Femur (tissue), 1 donor: ENCODE results near the gene BLTP3B.
A peak's percentile ranks its signal among the peaks of the same experiment; 100 is the strongest.
"Not testable (repeated sequence)": the region's sequence is repeated elsewhere in the genome, so short reads cannot be mapped to it uniquely, and the experiment has no call there.

Experiments
- DNase-seq: peaks from one replicate; pipeline ENCODE4 v3.0.0-alpha.2; 2017

Gene BLTP3B, protein sequence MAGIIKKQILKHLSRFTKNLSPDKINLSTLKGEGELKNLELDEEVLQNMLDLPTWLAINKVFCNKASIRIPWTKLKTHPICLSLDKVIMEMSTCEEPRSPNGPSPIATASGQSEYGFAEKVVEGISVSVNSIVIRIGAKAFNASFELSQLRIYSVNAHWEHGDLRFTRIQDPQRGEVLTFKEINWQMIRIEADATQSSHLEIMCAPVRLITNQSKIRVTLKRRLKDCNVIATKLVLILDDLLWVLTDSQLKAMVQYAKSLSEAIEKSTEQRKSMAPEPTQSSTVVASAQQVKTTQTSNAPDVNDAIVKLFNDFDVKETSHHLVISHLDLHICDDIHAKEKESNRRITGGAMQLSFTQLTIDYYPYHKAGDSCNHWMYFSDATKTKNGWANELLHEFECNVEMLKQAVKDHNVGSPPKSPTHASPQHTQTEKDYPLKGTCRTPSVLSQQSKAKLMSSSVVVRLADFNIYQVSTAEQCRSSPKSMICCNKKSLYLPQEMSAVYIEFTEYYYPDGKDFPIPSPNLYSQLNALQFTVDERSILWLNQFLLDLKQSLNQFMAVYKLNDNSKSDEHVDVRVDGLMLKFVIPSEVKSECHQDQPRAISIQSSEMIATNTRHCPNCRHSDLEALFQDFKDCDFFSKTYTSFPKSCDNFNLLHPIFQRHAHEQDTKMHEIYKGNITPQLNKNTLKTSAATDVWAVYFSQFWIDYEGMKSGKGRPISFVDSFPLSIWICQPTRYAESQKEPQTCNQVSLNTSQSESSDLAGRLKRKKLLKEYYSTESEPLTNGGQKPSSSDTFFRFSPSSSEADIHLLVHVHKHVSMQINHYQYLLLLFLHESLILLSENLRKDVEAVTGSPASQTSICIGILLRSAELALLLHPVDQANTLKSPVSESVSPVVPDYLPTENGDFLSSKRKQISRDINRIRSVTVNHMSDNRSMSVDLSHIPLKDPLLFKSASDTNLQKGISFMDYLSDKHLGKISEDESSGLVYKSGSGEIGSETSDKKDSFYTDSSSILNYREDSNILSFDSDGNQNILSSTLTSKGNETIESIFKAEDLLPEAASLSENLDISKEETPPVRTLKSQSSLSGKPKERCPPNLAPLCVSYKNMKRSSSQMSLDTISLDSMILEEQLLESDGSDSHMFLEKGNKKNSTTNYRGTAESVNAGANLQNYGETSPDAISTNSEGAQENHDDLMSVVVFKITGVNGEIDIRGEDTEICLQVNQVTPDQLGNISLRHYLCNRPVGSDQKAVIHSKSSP (N-terminal part only)

DNA sequence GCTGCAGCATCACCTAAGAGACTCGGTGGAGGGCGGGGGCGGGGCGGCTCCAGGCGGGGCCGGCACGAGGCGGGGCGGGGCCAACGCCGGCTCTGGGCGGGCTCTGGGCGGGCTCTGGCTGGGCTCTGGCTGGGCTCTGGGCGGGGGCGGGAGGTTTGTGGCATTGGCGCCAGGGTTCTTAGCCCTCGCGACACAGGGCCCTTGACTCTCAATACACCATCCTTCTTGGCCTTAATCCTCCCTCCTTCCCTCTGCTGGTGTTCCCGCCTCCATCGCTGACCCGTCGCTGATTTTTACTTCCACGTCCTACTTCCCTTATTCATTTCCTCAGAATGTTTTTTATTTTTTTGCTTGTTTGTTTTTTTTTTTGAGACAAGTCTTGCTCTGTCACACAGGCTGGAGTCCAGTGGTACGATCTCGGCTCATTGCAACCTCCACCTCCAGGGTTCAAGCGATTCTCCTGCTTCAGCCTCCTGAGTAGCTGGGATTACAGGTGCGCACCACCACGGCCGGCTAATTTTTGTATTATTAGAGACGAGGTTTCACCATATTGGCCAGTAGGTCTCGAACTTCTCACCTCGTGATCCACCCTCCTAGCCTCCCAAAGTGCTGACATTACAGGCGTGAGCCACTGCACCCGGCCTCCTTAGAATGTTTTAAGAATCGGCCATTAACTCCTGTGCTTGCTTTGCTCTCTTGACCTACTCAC lies at the start of gene BLTP3B:
BLTP3B (minus strand) TSS at position 24 of the 709 bp plus-strand sequence. CDS start 239 bp downstream, outside the sequence.
- peak; percentile 96 for DNase-seq

DNA sequence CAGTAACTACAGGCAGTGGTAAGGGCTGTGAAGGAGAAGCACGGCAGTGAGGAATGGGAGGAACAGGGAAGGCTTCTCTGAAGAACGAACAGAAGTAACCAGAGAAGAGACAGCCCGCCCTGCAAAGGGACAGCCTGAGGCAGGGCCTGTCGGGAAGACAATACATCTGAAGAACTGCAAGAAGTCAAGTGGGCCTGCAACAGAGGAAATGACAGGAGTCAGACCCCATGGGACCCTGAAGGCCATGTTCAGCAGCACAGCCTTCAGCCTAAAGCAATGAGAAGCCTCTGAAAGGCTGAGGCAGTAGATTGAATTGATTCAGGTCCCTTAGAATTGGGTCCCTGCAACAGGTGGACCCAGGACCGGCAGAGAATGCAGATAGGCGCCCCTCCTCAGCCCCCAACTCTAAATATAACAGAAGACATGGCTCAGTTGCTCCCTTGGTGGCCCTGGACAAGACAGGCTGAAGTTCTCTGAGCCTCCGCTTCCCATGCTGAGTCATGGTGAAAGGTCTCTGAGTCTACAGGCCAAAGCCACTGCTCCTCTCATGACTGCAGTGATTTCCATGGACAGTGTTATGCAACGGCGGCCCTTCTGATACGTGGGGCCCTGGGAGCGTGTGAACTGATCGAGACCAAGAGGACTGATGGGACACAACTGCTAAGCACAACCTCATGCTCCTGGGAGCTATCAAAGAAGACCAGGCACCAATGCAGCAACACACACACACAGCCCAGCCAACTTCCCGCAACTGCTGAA lies 47.1 kb upstream of the BLTP3B start:
- no peak for DNase-seq

DNA sequence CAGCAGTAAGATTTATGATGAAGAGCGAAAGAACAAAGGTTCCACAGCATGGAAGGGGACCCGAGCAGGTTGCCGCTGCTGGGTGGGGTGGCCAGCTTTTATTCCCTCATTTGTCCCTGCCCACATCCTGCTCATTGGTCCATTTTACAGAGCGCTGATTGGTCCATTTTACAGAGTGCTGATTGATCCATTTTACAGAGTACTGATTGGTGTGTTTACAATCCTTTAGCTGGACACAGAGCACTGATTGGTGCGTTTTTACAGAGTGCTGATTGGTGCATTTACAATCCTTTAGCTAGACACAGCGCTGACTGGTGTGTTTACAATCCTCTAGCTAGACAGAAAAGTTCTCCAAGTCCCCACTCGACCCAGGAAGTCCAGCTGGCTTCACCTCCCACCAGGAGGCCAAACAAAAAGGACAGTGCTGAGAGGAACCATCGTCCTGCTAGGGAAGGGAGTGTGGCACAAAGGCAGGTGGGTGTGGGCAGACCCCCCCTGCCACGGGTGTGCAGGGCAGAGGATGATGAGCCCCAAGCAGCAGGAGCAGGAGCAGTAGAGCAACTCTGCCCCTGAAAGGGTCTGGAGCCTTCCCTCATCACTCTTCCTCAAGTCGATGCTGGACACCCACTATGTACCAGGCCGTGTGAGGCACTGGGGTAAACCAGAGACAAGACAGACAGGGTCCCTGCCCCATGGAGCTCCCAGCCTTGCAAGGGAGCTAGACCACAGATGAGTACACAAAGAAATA lies 46.4 kb upstream of the BLTP3B start:
- not testable (repeated sequence) for DNase-seq

- no peak for DNase-seq
Measured at GRCh38 chr12:100187857-100188519, 45.3 kb upstream of the BLTP3B start.

GRCh38 chr12:100187068-100187467 lies 44.4 kb upstream of the BLTP3B start:
- no peak for DNase-seq

DNA sequence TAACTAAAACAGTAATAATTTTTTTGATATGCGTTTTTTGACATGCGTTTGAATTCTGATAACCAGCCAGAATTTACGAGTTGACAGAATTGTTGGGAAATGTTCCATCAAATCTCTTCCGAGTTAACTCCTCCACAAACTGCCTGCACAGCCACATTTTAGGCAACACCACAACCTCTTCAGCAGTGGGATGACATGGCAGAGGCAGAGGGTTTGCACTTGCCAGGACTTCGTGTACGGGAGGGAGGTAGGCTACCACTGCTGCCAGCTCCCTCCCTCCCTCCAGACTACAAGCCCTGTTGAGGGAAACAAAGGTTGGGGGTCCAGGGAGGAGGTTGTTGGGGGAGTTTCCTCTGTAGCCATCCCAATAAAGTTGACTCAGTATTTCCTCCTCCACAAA lies 43.4 kb upstream of the BLTP3B start:
- no peak for DNase-seq

DNA sequence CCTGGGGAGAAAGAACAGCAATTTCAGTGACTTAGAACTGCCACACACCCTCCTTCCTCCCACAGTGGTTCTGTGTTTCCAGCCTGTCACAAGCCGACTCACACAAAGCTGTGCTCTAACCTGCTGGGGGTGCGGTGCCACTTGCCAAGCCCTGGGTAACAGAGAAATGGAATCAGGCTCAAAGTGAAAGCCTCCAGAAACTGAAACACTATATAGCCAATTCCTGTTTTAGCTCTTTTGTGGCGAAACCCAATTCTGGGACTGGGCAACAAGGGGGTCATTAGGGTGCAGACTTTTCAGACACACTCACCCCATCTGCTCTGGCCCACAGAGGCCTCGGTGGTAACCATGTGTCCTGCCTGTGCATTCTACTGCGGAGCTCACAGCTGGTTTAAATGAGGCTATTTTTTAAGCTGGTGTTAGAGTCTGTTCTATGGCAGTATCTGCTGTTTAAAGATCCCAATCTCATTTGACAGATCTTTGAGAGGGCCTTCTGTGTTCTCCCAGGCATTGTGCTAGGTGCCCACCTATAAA lies 42.8 kb upstream of the BLTP3B start:
- no peak for DNase-seq

DNA sequence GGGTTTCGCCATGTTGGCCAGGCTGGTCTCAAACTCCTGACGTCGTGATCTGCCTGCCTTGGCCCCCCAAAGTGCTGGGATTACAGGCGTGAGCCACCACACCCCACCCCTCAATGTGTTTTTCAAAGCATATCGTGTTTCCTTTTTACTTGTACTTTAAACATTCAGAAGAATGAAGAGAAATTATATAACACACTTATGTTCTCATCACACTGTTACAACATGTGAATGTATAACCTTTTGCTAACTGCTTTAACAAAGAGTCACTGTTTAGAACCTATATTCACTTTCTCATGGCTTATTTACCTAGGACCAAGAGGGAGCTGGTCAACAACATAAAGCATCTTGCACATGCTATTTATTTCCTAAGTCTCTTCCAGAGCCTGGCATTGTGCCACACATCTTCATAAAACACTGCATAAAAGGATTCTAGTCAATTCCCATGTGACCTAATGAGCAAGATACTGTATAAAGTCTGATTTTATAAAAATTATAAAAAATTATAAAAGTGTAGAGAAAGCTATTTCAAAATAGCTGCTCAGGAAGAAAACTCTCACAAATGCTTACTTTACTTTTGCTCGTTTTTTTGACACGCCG lies 42.0 kb upstream of the BLTP3B start:
- DNase-seq = no peak

- no peak for DNase-seq
Measured at GRCh38 chr12:100179252-100179651, 36.6 kb upstream of the BLTP3B start.

GRCh38 chr12:100176493-100176892 lies 33.8 kb upstream of the BLTP3B start:
- DNase-seq = not testable (repeated sequence)

DNA sequence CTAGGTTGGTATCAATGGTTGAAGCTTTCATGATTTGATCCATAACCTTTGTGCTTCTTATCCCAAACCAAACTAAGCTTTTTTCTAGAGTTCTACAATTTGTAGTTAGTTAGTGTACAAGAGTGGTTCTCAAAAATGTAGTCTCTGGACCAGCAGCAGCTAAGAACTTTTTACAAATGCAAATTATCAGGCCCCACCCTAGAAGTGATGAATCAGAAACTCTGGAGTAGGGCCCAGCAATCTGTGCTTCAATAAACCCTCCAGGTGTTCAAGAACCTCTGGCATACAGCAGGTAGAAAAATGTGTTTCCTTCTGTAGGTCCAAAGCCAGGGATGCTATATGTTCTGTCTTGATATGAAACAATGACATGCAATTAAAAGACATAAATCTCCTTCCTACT lies 31.8 kb upstream of the BLTP3B start:
- DNase-seq = no peak

DNA sequence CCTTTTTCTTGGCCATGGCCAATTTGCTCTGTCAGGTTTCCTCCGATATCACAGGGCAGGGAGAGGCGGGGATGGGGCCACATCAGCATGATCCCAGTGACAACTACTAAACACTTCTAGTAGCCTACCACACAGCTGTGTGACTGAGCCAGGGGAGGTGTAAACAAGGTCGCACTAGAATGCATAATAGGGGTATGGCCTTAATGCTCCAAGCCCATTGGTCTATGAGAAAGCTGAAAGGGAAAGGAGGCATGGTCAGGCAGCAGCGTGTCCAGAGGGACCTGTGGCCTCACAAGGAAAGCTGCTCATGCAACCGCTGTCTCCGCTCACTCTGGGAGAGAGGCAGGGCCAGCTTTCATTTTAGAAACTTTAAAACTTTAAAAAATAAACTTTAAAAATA lies 30.4 kb upstream of the BLTP3B start:
- no peak for DNase-seq

- no peak for DNase-seq
Measured at GRCh38 chr12:100171248-100171647, 28.6 kb upstream of the BLTP3B start.

- DNase-seq = no peak
Measured at GRCh38 chr12:100170313-100170858, 27.7 kb upstream of the BLTP3B start.

- no peak for DNase-seq
Measured at GRCh38 chr12:100169345-100169744, 26.7 kb upstream of the BLTP3B start.

GRCh38 chr12:100168562-100168961 lies 25.9 kb upstream of the BLTP3B start:
- no peak for DNase-seq

- no peak for DNase-seq
Measured at GRCh38 chr12:100166232-100166631, 23.6 kb upstream of the BLTP3B start.

GRCh38 chr12:100165356-100165755 lies 22.7 kb upstream of the BLTP3B start:
- no peak for DNase-seq

GRCh38 chr12:100164153-100164704 lies 21.6 kb upstream of the BLTP3B start:
- no peak for DNase-seq
